Activated T-helper 9 cell treated with anti-CD3 and anti-CD28 coated beads, Interleukin-2, amount 50 U/mL, for 16 hours (primary cell): ENCODE measurements around the gene CMTM8.

Source experiments
- DNase-seq: peaks from one replicate; pipeline ENCODE4 v3.0.0-alpha.2; 2020; ENCODE audit warnings: low read depth

CMTM8 gene

DNA sequence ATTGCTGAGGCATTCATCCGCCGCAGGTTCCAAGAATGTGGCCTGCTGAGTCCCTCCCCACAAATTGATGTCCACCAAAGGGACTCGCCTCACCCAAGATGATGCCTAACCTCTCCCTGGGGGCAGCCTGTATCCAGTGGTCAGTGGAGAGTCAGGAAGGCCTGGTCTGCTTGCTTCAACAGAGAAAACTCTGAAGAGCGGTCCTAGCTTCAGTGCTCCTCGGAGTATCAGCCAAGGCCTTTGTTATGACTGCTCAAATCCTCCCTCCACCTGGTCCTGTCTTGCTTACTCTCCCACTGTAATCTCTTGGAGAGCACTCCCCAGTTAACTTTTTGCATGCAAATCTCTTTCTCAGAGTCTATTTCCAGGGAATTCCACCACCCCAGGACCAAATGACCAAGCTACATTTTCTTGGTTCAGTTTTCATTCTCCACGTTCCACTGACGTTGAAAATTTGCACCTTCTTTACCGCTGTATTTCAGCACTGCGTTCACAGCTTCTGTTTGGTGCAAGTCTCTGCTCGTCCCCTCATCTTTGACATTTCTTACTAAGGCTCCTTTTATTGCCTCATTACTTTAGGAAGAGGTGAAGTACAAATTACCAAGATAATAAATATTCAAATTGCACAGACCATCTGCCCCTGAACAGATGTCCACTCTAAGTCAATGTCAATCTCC is 175.5 kb downstream of the CMTM8 start:
- no peak for DNase-seq

DNA sequence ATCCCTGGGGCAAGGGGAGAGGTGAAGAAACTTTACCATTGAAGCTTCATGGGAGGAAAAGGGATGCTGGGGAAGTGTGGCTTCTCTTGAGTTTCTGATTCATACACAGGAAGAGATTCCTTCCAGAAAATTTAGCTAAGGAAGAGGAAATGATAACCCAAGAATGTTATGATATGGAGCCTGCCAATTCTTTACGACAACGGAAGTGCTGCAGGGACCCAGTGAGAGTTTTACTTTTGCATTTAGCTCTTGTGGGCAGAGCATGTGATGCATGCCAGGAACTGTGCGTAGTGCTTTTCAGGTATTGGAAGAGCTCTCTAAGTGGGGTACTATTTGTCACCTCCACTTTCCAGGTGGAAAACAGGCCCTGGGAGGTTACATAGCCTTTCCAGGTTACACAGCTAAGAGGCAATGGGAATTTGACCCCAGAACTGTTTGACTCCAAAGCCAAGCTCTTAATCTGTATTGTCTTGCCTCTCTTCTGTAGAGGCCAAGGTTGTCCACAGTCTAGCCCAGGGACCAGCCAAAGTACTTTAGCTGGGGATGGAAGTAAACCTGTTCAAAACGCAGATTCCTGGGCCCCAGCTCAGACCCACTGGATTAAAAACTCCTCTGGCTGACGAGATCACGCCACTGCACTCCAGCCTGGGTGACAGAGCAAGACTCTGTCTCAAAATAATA is 176.2 kb downstream of the CMTM8 start:
- DNase-seq, result no peak

DNA sequence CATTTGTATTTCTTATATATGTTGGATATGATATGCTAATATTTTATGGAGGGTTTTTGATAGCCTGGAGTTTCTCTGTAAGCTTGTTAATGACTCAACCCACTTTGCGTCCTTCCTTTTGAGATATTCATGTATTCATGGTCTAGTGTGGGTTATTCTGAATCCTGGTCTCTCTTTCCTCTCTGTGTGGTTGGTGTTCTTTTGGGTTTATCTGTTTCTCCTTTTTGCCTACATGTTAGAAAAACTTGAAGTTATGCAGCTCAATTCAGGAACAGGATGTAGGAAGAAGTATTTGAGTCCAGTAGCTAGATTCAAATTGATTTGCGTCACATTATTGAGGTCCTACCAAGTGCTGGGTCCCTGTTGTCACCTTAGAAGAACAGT is 181.3 kb downstream of the CMTM8 start:
- no peak for DNase-seq
